Measurements from ENCODE around the gene GINS3. TPM values are rescaled to one million over a fixed set of nuclear protein-coding genes. Genes with fewer than 3 reads are reported as not detected.

GINS3 gene
- total RNA-seq (2013) = 2.1 TPM
- polyA plus RNA-seq (1 to 10 TPM in 2 of 3 donors, under 1 TPM in 1; 0.79 to 1.8 (median 1.4) TPM), polyA minus RNA-seq (0.55 and 1.1 TPM in 2 replicates), total RNA-seq (0.58 to 4.0 (median 0.82) reads per million in 11 experiments)

DNA sequence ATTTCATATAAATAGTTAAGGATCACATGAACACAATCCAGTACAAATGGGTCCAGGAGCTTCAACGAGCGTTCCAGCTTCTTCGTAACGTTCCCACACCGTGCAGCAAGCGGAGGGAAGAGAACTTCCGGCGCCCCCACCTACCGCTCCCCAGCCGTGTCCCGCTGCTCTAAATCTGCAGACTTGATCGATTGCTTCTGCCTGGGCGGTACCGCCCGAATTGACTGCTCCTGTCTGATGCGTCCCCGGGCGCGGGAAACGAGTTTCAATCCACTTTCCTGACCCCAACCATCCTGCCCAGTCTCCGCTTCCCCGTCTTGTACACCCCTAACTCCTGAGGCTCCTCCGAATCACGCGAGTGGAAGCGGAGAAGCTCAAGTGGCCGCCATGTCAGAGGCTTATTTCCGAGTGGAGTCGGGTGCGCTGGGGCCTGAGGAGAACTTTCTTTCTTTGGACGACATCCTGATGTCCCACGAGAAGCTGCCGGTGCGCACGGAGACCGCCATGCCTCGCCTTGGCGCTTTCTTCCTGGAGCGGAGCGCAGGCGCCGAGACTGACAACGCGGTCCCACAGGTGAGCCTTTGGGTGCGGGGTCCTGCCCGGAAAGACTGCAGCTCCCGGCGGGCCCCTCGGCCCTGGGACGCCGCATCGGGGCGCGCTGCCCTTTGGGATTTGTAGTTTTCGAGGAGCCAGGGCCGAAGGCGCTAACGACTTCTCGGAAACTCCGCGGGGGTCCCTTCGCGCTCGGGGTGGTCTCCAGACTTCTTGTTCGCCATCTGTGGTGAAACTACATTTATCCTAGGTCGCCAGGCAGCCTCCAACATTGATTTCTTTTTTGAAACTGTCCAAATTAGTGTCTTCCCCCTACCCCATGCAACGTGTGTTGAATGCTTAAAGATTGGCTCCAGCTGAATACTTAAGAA lies at the start of gene GINS3:
Gene GINS3, plus strand, starts transcription at position 257 of the 923 bp plus-strand sequence. Its CDS starts 131 bp downstream, at position 388.
- Histone ChIP-seq H3K27ac (ENCODE audit: low read depth in 1 of 2, low read length in 2 of 2) (peak within 1 kb of the TSS; percentile 48 to 68), H3K36me3 (replicated peaks in 1 of 2; ENCODE audit: control insufficient read depth in 1 of 2, insufficient read depth in 2 of 2, low read length in 2 of 2) (no peaks in the 10 kb centered on the region), H3K4me3 (replicated peaks in 1 of 3; ENCODE audit: low read depth in 2 of 3, low read length in 3 of 3) (peak within 1 kb of the TSS; percentile 72 to 100 (median 96)), H3K4me2 (replicated peaks; ENCODE audit: extremely low read depth, low read length, poor library complexity, severe bottlenecking) (peak within 1 kb of the TSS; percentile 78), H3K9ac (ENCODE audit: insufficient read depth, low read length, poor library complexity, severe bottlenecking) (peak within 1 kb of the TSS; percentile 64), H3K4me1 (ENCODE audit: control insufficient read depth in 1 of 2, insufficient read depth in 2 of 2, low read length in 2 of 2) (peaks cover 9 to 13% of the 10 kb centered on the region in 2 donors), H4K20me1 (ENCODE audit: insufficient read depth, low read length) (no peaks in the 10 kb centered on the region), H3K79me2 (ENCODE audit: insufficient read depth, low read length) (peaks cover 9% of the 10 kb centered on the region), H3K27me3 (ENCODE audit: control insufficient read depth in 2 of 2, insufficient read depth in 2 of 2, low read length in 2 of 2) (peaks cover 0 to 11% of the 10 kb centered on the region in 2 donors), H2AFZ (ENCODE audit: insufficient read depth, low read depth, low read length, poor library complexity, severe bottlenecking) (peak within 1 kb of the TSS; percentile 97), H3K9me3 (replicated peaks in 1 of 2; ENCODE audit: control insufficient read depth in 1 of 2, insufficient read depth in 1 of 2, low read length in 2 of 2) (no peaks in the 10 kb centered on the region)
- intact Hi-C loops (cut with micrococcal nuclease) = no loop called here
- Mint-ChIP-seq H3K4me3 (peak within 1 kb of the TSS; percentile 100), H3K27me3 (ENCODE audit: low read depth in 3 of 3) (peaks cover 8 to 24% (median 12%) of the 10 kb centered on the region in 3 donors), H3K4me1 (peaks cover 13% of the 10 kb centered on the region), H3K9me3 (peaks cover 0 to 5% (median 2%) of the 10 kb centered on the region in 7 donors), H3K36me3 (peaks cover 1 to 8% of the 10 kb centered on the region in 2 donors), H3K27ac (peak within 1 kb of the TSS; percentile 86 to 97 (median 88))
- under 1% methylated on average over 66 of the region's 67 CpGs for WGBS (ENCODE audit: insufficient coverage)
- DNase-seq = peak; percentile 57 to 68 (median 58)
- TF ChIP-seq, protein P1, sequence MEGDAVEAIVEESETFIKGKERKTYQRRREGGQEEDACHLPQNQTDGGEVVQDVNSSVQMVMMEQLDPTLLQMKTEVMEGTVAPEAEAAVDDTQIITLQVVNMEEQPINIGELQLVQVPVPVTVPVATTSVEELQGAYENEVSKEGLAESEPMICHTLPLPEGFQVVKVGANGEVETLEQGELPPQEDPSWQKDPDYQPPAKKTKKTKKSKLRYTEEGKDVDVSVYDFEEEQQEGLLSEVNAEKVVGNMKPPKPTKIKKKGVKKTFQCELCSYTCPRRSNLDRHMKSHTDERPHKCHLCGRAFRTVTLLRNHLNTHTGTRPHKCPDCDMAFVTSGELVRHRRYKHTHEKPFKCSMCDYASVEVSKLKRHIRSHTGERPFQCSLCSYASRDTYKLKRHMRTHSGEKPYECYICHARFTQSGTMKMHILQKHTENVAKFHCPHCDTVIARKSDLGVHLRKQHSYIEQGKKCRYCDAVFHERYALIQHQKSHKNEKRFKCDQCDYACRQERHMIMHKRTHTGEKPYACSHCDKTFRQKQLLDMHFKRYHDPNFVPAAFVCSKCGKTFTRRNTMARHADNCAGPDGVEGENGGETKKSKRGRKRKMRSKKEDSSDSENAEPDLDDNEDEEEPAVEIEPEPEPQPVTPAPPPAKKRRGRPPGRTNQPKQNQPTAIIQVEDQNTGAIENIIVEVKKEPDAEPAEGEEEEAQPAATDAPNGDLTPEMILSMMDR (IDR thresholded peaks at IDR 0.05) = no peak

DNA sequence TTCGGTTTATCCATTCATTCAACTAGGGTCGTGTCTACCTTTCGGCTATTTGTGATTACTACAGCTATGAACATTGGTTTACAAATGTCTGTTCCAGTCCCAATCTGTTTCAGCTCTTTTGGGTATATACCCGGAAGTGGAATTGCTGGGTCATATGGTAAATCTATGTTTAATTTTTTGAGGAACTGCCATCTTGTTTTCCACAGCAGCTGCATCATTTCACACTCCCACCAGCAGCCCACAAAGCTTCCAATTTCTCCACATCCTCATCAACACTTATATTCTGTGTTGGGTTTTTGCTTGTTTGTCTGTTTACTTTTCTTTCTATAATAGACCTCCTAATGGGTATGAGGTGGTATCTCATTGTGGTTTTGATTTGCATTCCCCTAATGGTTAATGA lies 48.7 kb upstream of the GINS3 start:
- Mint-ChIP-seq H3K27ac (no peak overlapping the region), H3K27me3 (ENCODE audit: low read depth in 3 of 3) (peaks cover 20% of the 10 kb centered on the region in 3 donors), H3K4me3 (no peak overlapping the region), H3K4me1 (no peaks in the 10 kb centered on the region), H3K9me3 (no peaks in the 10 kb centered on the region), H3K36me3 (no peaks in the 10 kb centered on the region)
- Histone ChIP-seq H3K27ac (ENCODE audit: low read depth in 1 of 2, low read length in 2 of 2) (no peak overlapping the region), H3K36me3 (replicated peaks in 1 of 2; ENCODE audit: control insufficient read depth in 1 of 2, insufficient read depth in 2 of 2, low read length in 2 of 2) (no peaks in the 10 kb centered on the region), H3K9me3 (replicated peaks in 1 of 2; ENCODE audit: control insufficient read depth in 1 of 2, insufficient read depth in 1 of 2, low read length in 2 of 2) (no peaks in the 10 kb centered on the region), H3K4me1 (ENCODE audit: control insufficient read depth in 1 of 2, insufficient read depth in 2 of 2, low read length in 2 of 2) (no peaks in the 10 kb centered on the region), H4K20me1 (ENCODE audit: insufficient read depth, low read length) (no peaks in the 10 kb centered on the region), H3K79me2 (ENCODE audit: insufficient read depth, low read length) (no peaks in the 10 kb centered on the region), H3K27me3 (ENCODE audit: control insufficient read depth in 2 of 2, insufficient read depth in 2 of 2, low read length in 2 of 2) (peaks cover 2 to 15% of the 10 kb centered on the region in 2 donors), H3K4me3 (replicated peaks in 1 of 3; ENCODE audit: low read depth in 2 of 3, low read length in 3 of 3) (no peak overlapping the region), H3K9ac (ENCODE audit: insufficient read depth, low read length, poor library complexity, severe bottlenecking) (no peak overlapping the region), H2AFZ (ENCODE audit: insufficient read depth, low read depth, low read length, poor library complexity, severe bottlenecking) (no peak overlapping the region), H3K4me2 (replicated peaks; ENCODE audit: extremely low read depth, low read length, poor library complexity, severe bottlenecking) (no peak overlapping the region)
- DNase-seq = no peak
- intact Hi-C loops (cut with micrococcal nuclease) = no loop called here
- no CpG with 5 or more reads among the region's 4 CpGs for WGBS (ENCODE audit: insufficient coverage)
- TF ChIP-seq, protein P1 (IDR thresholded peaks at IDR 0.05) = no peak
